Psoas muscle (tissue), 8 donors: Measurements from ENCODE around the gene C1orf74. TPM values are rescaled to one million over a fixed set of nuclear protein-coding genes. Genes with fewer than 3 reads are reported as not detected.

Source experiments
- ATAC-seq, 4 donors: fragments of 200-7000 bp; cut with Tn5 transposase; one replicate each; pipeline ENCODE4 v1.9.1; 2020; ENCODE audit warnings: moderate library complexity in 3 of 4, mild to moderate bottlenecking in 2 of 4
- DNase-seq, 2 donors: peaks; one replicate each; pipeline ENCODE4 v3.0.0-alpha.2; 2020
- H3K27ac ChIP-seq: fragments of 200-600 bp; one replicate; pipeline ENCODE4 v1.8.0; 2022
- H3K27me3 ChIP-seq, 3 donors: fragments of 200-600 bp in 1 of 3; one replicate each; pipeline versions ENCODE4 v1.6.1 to v1.8.0; 2013 to 2022; ENCODE audit warnings: low read length in 2 of 3, mild to moderate bottlenecking in 2 of 3, moderate library complexity in 1 of 3; ENCODE audit not compliant: insufficient read depth in 3 of 3
- H3K36me3 ChIP-seq, 2 donors: fragments of 200-600 bp in 1 of 2; one replicate each; pipeline versions ENCODE4 v1.6.1 to v1.8.0; 2013 to 2022; ENCODE audit warnings: low read depth in 1 of 2, mild to moderate bottlenecking in 1 of 2, moderate library complexity in 1 of 2; ENCODE audit not compliant: insufficient read depth in 1 of 2
- H3K4me1 ChIP-seq: fragments of 200-600 bp; one replicate; pipeline ENCODE4 v1.8.0; 2022
- H3K4me3 ChIP-seq: fragments of 200-600 bp; one replicate; pipeline ENCODE4 v1.8.0; 2022; ENCODE audit warnings: mild to moderate bottlenecking
- H3K9me3 ChIP-seq: fragments of 200-600 bp; one replicate; pipeline ENCODE4 v1.8.0; 2022
- CTCF ChIP-seq: fragments of 200-600 bp; IDR thresholded peaks from one replicate; pipeline ENCODE4 v1.8.0; 2022; ENCODE audit warnings: antibody characterized with exemption
- WGBS, 3 donors: extraction: QIAGEN DNeasy Blood & Tissue Kit; methylation state at CpG; one replicate each; pipeline versions ENCODE4 v1.1.6 to v1.1.7; 2013; 5-methylcytosine and 5-hydroxymethylcytosine counted together
- intact Hi-C, 2 donors: fragments of 100-400 bp; cut with DNase I; formaldehyde crosslinking; loops; one replicate each; pipeline versions ENCODE4 v1.11.0 to v1.14.2; 2022
- polyA plus RNA-seq, 3 donors: library from polyadenylated mRNA; stranded (reverse); fragments of 200-250 nt; gene quantifications; one replicate each; pipeline ENCODE4 v1.2.3, GENCODE V29; 2013
- total RNA-seq, 4 donors: library from RNA; stranded (reverse); fragmentation: NEBNext Ultra II Directional in 2 of 4; extraction: Animal tissue kit (Norgen Biotek cat#: 25700) in 2 of 4; gene quantifications; one replicate each; pipeline versions ENCODE4 v1.2.1 to v1.2.4, GENCODE V29; 2021 to 2023
- donor health status: healthy with polysubstance abuse.
- donor health status: DM: no; HTN: no; CAD: no; lungs with moderate emphysema.
- donor health status: Bipolar disorder and iron deficiency.
- donor health status: healthy.
- donor health status: DM: yes; HTN: yes; CAD: no.
- donor health status: DM: no; HTN: no; CAD: no.
- donor health status: DM: no; HTN: no; CAD: no.
- donor health status: DM: yes; HTN: yes; CAD: no.

Gene C1orf74
- total and polyA plus RNA-seq, 7 donors, result 0.45 to 1.8 (median 1.2) TPM

DNA sequence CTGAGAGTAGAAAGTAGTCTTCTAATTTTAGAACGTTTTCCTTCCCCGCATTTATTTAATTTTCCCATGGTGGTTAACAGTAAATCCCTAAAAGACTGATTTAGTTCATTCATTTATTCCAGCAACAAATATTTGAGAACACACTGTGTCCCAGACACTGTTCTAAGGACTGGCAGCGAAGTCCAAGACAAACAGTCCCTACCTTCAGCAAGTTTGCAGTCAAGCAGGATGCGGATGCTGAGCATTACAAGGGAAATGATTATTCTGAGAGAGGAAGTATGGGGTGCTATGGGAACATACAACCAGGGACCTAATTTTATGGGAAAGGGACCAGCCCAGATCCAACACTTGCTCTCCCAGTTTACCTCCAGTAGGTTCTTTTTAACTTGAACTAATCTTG lies 1.2 kb upstream of the C1orf74 start:
- DNase-seq (no peak), ATAC-seq (no peak)
- Histone ChIP-seq H3K4me3 (no peak overlapping the region), H3K9me3 (no peaks in the 10 kb centered on the region), H3K36me3 (no peaks in the 10 kb centered on the region), H3K4me1 (peaks cover 11% of the 10 kb centered on the region), H3K27me3 (peaks cover 0 to 31% (median 4%) of the 10 kb centered on the region in 3 donors), H3K27ac (no peak overlapping the region)
- no peak for TF ChIP-seq CTCF
- 93 to 97% (median 96%) methylated on average over 4 of the region's 4 CpGs for WGBS, 3 donors
- intact Hi-C loops, result no loop called here

DNA sequence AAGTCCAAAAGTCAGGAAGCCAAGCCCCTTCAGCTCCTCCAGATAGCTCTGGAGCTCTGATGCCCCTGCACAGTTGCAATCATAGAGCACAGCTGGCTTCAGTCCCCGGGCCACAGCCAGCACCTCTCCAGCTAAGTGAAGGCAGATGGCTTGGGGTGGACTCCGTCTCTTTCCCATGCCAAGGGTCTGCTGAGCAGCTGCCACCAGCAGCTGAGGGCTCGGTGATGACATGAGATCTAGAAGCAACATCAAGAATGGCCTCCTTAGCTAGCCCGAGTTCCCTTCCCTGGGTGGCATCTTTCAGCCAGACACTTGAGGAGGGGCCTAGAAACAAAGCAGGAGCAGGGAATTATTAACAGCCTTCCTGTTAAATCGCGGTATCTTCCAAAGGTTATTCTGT lies 973 bp downstream of the C1orf74 start:
- Histone ChIP-seq H3K36me3 (peaks cover 0 to 4% of the 10 kb centered on the region in 2 donors), H3K27me3 (peaks cover 0 to 13% (median 4%) of the 10 kb centered on the region in 3 donors), H3K27ac (no peak overlapping the region), H3K4me3 (peak overlapping the region; percentile 86), H3K9me3 (no peaks in the 10 kb centered on the region), H3K4me1 (peaks cover 11% of the 10 kb centered on the region)
- TF ChIP-seq CTCF, result no peak
- 29 to 38% (median 32%) methylated on average over 6 of the region's 6 CpGs for WGBS, 3 donors
- no peak for ATAC-seq
- DNase-seq, result no peak
- intact Hi-C loops, result no loop called here

GRCh38 chr1:209780268-209780667 lies 4.1 kb downstream of the C1orf74 start:
- H3K4me3 ChIP-seq, result no peak overlapping the region
- no peaks in the 10 kb centered on the region for H3K27me3 ChIP-seq
- DNase-seq (no peak), ATAC-seq (no peak)
- H3K36me3 ChIP-seq, result peaks cover 0 to 4% of the 10 kb centered on the region in 2 donors
- 83 to 94% (median 93%) methylated on average over 4 of the region's 4 CpGs for WGBS, 3 donors
- no peak overlapping the region for H3K27ac ChIP-seq
- intact Hi-C loops, result no loop called here
- no peaks in the 10 kb centered on the region for H3K9me3 ChIP-seq
- no peak for TF ChIP-seq CTCF
- peaks cover 11% of the 10 kb centered on the region for H3K4me1 ChIP-seq

GRCh38 chr1:209778102-209778501 lies 6.3 kb downstream of the C1orf74 start:
- ATAC-seq, result no peak
- no peak for TF ChIP-seq CTCF
- 88 to 96% (median 96%) methylated on average over 1 of the region's 1 CpG for WGBS, 3 donors
- no peak overlapping the region for H3K27ac ChIP-seq
- no peak for DNase-seq
- H3K4me1 ChIP-seq, result peaks cover 2% of the 10 kb centered on the region
- intact Hi-C loops, result no loop called here
- no peaks in the 10 kb centered on the region for H3K9me3 ChIP-seq
- H3K4me3 ChIP-seq, result no peak overlapping the region
- H3K27me3 ChIP-seq, result no peaks in the 10 kb centered on the region
- peaks cover 0 to 4% of the 10 kb centered on the region in 2 donors for H3K36me3 ChIP-seq

- WGBS, 3 donors, result 69 to 84% (median 78%) methylated on average over 2 of the region's 2 CpGs
- Histone ChIP-seq H3K36me3 (peaks cover 0 to 4% of the 10 kb centered on the region in 2 donors), H3K4me3 (no peak overlapping the region), H3K4me1 (no peaks in the 10 kb centered on the region), H3K27me3 (no peaks in the 10 kb centered on the region), H3K27ac (no peak overlapping the region), H3K9me3 (no peaks in the 10 kb centered on the region)
- DNase-seq, result no peak
- TF ChIP-seq CTCF, result no peak
- peak in 1 of 4 donors; percentile 35 for ATAC-seq
- intact Hi-C loops, result no loop called here
Observed at GRCh38 chr1:209777587-209777986, 6.8 kb downstream of the C1orf74 start.
